OCI-LY7 (cell line): Measurements from ENCODE around the gene MIOS.

Experiments
- CTCF ChIP-seq: fragments of 200-600 bp; sonication (generic); conservative IDR thresholded peaks from 2 replicates; pipeline ENCODE4 v1.5.1; 2014; ENCODE audit warnings: mild to moderate bottlenecking, antibody characterized with exemption, low read length, moderate library complexity, mixed read lengths
- EZH2phosphoT487 ChIP-seq: fragments of 200-600 bp; sonication (generic); IDR thresholded peaks from 2 replicates; pipeline ENCODE4 v1.6.1; 2018; ENCODE audit warnings: low read depth, borderline replicate concordance, mild to moderate bottlenecking, mixed run types, antibody characterized with exemption, low read length, moderate library complexity, mixed read lengths

- TF ChIP-seq CTCF (no peak), EZH2phosphoT487 (no peak)
These were observed 61.8 kb downstream of the MIOS start for GRCh38 chr7:7628476-7628875.
